ENCODE measurements around the gene VAT1L.

Gene VAT1L

GRCh38 chr16:78024159-78024558, 235.8 kb downstream of the VAT1L start:
- H3K27ac ChIP-seq (ENCODE audit: low read depth, low read length) = no peak overlapping the region
- H3K36me3 ChIP-seq (ENCODE audit: insufficient read depth, low read length) = no peaks in the 10 kb centered on the region
- H2AFZ ChIP-seq (ENCODE audit: low read length, unreplicated experiment) = no peak overlapping the region
- H3K4me1 ChIP-seq (ENCODE audit: control insufficient read depth, insufficient read depth, low read length, unreplicated experiment) = no peaks in the 10 kb centered on the region
- no peaks in the 10 kb centered on the region for H3K27me3 ChIP-seq (ENCODE audit: insufficient read depth, low read length)
- H3K4me3 ChIP-seq (ENCODE audit: low read depth, low read length) = no peak overlapping the region
- H3K79me2 ChIP-seq (ENCODE audit: control insufficient read depth, insufficient read depth, low read length, unreplicated experiment) = no peaks in the 10 kb centered on the region

GRCh38 chr16:78025631-78026030, 237.3 kb downstream of the VAT1L start:
- Histone ChIP-seq H3K79me2 (ENCODE audit: control insufficient read depth, insufficient read depth, low read length, unreplicated experiment) (no peaks in the 10 kb centered on the region), H3K27ac (ENCODE audit: low read depth, low read length) (no peak overlapping the region), H3K36me3 (ENCODE audit: insufficient read depth, low read length) (no peaks in the 10 kb centered on the region), H3K27me3 (ENCODE audit: insufficient read depth, low read length) (no peaks in the 10 kb centered on the region), H3K4me1 (ENCODE audit: control insufficient read depth, insufficient read depth, low read length, unreplicated experiment) (no peaks in the 10 kb centered on the region), H2AFZ (ENCODE audit: low read length, unreplicated experiment) (no peak overlapping the region), H3K4me3 (ENCODE audit: low read depth, low read length) (no peak overlapping the region)

GRCh38 chr16:78028018-78028417, 239.7 kb downstream of the VAT1L start:
- H3K27me3 ChIP-seq (ENCODE audit: insufficient read depth, low read length) = no peaks in the 10 kb centered on the region
- H3K79me2 ChIP-seq (ENCODE audit: control insufficient read depth, insufficient read depth, low read length, unreplicated experiment) = no peaks in the 10 kb centered on the region
- no peaks in the 10 kb centered on the region for H3K36me3 ChIP-seq (ENCODE audit: insufficient read depth, low read length)
- H3K27ac ChIP-seq (ENCODE audit: low read depth, low read length) = no peak overlapping the region
- no peak overlapping the region for H2AFZ ChIP-seq (ENCODE audit: low read length, unreplicated experiment)
- no peaks in the 10 kb centered on the region for H3K4me1 ChIP-seq (ENCODE audit: control insufficient read depth, insufficient read depth, low read length, unreplicated experiment)
- H3K4me3 ChIP-seq (ENCODE audit: low read depth, low read length) = no peak overlapping the region
